HG03066 (cell line): ENCODE measurements around the gene RAMP1.
"Not testable (repeated sequence)": the region's sequence is repeated elsewhere in the genome, so short reads cannot be mapped to it uniquely, and the experiment has no call there.

Experiments
- ATAC-seq: cut with Tn5 transposase; IDR thresholded peaks from one replicate; pipeline ENCODE4 v1.9.1; 2021; ENCODE audit warnings: low read depth; ENCODE audit not compliant: unreplicated experiment

RAMP1 gene

DNA sequence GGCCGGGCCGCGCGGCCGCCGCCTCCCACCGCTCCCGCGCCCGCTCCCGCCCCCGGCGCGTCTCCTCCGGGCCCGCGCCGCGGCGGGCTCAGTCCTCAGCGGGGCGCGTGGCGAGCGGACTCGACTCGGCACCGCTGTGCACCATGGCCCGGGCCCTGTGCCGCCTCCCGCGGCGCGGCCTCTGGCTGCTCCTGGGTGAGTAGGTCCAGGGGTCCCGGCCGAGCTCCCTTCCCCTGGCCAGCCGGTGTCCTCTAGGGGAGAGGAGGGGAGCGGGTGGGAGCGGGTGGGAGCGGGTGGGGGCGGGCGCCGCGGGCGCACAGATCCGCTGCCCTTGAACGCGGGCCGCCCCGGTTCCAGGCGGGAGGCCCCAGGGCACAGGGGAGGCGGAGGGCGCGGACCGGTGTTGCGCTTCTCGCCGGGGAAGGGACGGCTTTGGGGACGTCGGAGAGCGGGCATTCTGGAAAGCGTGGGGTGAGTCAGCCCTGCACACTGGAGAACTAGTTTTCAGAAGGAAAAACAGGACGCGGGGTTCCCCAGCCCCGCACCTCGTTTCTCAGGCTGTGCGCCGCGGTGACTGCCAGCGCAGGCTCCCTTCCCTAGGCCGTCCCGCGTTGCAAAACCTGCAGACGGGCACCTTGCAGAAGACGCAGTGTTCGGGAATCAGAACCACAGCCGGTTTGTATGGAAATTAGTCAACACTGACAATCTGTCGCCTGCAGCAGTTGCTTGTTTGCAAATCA, at the start of gene RAMP1:
TSS of gene RAMP1 (plus strand) at position 91 of the 740 bp plus-strand sequence. CDS start at position 144, 53 bp downstream.
- ATAC-seq, result no peak

GRCh38 chr2:237815637-237816036, 43.8 kb upstream of the RAMP1 start:
- no peak for ATAC-seq

GRCh38 chr2:237816531-237816930, 42.9 kb upstream of the RAMP1 start:
- no peak for ATAC-seq

DNA sequence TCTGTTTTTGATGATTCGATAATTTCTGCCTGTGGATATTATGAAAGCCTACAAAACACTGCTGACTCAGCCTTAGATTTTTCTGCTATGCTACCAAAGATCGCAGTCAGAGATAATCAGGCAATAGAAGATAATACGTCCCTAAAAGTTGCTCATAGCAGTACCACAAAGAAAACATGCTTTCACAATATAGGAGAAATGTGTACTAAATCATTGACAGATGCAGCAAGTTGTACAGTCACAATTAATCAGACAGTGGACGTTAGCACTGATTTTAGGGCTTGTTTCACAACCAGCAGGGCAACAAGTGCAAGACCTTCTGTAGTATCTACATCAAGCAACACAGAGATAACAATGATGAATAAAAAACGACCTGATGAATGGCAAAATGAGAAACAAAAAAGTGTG, 41.4 kb upstream of the RAMP1 start:
- no peak for ATAC-seq

DNA sequence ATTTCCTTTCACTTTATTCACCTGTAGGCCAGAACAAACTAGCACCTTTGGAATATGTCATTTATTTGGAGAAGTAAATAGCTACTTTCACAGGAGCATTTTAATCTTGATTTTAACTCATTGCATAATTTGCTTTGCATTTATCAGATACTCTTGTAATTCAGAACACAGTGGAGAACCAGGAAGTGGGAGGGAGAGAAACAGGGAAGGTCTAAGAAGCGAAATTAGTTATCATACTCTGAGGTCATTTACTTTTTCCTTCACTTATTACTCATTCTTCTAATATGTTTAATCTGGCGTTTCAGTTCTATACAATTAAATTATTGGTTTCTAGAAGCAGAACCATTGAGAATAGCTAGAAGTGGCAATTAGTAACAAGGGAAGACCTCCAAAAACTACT, 40.2 kb upstream of the RAMP1 start:
- ATAC-seq, result no peak

GRCh38 chr2:237820421-237820820, 39.0 kb upstream of the RAMP1 start:
- ATAC-seq, result no peak

GRCh38 chr2:237823544-237823943, 35.9 kb upstream of the RAMP1 start:
- no peak for ATAC-seq

DNA sequence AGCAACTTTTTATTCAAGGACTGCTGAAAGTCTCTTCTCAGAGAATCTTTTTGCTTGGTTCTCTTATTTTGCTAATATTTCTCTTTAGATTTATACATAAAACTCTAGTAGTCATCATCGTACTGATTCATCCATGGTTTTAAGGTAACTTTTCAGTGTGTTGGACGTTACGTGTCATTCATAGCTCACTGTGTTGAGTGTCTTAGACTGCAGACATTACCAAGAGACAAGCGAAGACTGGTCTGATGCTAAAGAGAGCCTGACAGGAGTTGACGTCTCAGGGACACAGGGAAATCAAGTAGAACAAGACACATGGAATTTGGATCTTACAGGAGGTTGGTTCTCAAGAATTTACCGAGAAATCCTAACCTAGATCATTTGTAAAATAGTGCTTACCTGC, 35.3 kb upstream of the RAMP1 start:
- ATAC-seq, result no peak

GRCh38 chr2:237827421-237827987, 31.9 kb upstream of the RAMP1 start:
- no peak for ATAC-seq

- no peak for ATAC-seq
These were observed 28.9 kb upstream of the RAMP1 start for GRCh38 chr2:237830522-237830921.

DNA sequence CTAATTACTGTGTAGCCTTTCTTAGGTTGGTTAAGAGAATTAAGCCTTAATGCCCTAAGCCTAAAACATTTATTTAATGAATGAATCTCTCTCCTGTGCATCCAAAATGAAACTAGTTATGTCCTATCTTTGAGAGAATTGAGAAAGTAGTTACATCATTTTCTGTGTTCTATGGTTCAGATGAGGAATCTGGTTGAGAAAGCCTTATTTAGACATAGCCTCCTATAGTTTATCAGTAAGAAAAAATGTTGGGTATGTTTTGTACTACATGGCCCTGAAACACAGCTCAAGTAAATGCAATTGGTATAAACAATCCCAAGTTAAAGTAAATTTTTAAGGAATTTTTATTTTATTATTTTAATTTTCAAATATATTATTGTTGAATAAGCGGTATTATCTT, 25.9 kb upstream of the RAMP1 start:
- no peak for ATAC-seq

DNA sequence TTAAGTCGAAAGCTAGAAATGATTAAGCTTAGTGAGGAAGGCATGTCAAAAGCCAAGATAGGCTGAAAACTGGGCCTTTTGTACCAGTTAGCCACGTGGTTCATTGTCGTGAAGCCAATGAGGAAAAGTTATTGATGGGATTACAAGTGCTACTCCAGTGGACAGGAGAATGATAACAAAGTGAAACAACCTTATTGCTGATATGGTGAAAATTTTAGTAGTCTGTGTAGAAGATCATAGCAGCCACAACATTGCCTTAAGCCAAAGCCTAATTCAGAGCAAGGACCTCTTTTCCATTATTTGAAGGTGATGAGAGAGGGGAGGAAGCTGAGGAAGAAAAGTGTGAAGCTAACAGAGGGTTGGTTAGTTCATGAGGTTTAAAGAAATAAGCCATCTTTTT, 24.1 kb upstream of the RAMP1 start:
- ATAC-seq, result no peak

DNA sequence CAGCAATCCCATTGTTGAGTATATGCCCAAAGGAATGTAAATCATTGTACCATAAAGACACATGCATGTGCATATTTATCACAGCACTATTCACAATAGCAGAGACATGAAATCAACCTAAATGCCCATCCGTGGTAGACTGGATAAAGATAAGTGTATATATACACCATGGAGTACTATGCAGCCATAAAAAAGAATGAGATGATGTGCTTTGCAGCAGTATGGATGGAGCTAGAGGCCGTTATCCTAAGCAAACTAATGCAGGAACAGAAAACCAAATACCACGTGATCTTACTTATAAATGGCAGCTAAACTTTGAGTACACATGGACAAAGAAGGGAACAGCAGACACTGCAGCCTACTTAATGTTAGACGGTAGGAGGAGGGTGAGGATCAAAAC, 18.4 kb upstream of the RAMP1 start:
- no peak for ATAC-seq

DNA sequence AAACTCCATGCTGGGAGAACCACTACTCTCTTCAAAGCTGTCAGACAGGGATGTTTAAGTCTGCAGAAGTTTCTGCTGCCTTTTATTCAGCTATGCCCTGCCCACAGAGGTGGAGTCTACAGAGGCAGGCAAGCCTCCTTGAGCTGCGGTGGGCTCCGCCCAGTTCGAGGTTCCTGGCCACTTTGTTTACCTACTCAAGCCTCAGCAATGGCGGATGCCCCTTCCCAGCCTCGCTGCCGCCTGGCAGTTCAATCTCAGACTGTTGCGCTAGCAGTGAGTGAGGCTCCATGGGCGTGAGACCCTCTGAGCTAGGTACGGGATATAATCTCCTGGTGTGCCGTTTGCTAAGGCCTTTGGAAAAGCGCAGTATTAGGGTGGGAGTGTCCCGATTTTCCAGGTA, 10.5 kb upstream of the RAMP1 start:
- not testable (repeated sequence) for ATAC-seq

DNA sequence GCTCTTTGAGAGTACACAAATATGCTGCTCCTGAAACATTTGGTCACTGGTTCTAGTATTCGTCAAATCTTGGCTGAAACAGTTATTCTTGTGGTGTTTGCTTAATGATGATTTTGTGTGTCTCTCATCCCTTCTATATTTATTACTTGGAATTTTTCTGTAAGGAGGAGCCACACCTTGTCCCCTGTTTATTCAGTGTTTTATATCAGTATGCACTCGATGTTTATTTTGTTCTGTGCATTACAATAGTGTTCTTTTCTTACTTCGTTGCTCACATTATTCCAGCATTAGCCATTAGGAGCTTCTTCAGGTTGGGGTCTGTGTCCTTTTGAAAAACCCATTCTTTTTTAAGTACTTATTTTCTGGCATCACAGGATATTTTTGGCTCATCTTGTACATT, 5.1 kb upstream of the RAMP1 start:
- ATAC-seq, result no peak

DNA sequence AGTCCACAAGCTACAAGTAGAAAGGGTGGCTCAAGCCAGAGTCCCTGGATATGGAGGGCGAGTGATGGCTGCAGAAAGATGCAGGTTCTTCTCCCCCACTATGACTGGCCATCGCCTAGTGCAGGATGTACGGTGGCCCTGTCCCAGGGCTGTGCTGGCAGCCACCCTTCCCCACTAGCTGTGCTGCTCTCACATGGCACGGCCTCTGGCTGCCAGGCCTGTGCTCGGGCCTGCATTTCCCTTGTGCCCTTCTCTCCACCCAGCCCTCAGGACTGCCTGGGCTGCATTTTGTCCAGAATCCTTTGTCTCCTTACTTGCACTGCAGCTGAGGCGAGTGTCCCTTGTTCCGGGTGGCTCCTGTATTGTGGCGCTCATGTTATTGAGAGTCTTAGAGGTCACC, 1.6 kb upstream of the RAMP1 start:
- ATAC-seq, result no peak

- ATAC-seq, result peak; percentile 56
These were observed 935 bp upstream of the RAMP1 start for GRCh38 chr2:237858294-237859081.

DNA sequence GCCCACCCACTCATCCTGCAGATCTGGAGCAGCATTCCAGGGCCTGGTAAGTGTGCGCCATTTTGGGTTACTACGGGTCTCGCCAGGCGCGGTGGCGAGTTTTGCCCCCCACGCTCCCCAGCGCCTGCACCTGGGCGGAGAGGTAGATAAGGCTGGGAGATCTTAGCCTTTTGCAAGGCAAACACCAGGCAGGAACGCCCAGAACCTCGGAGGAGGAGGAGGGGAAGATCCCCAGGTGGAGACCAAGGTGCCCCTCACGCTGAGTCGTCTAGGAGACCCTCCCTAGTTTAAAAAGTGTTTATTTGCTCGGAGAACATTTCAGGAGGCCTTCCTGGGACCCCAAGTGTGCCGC, 365 bp upstream of the RAMP1 start:
- no peak for ATAC-seq

DNA sequence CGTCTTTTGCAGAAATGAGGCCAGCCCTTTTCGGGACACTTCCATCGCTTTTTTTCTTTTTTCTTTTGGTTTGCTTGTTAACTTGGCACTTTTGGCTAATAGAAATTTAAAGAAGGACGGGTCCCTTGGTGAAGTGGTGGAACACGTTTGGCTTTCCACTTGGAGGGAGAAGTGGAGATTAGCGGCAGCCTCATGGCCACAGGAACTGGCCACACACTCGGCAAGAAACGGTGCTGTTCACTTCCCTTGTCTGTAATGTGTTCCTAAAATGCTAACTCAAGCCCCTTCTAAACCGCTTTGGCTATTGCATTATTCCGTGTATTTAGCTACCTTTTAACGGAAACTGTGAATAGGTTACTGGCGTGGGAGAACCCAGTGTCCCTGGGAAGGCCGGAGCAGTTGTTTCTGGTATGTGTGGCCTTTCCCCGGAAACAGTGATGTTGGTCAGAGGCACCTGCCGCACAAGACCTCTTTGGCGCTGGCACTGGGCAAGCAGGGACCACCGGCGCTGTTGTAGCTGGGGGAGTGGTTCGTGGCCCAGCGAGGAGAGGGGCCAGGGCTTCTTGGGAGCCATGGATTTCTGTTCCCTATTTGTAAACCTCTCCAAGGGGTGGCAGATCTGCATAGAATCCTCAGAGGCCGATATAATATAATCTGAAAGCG, 981 bp downstream of the RAMP1 start:
- ATAC-seq, result no peak

GRCh38 chr2:237861875-237862527, 2.6 kb downstream of the RAMP1 start:
- no peak for ATAC-seq

DNA sequence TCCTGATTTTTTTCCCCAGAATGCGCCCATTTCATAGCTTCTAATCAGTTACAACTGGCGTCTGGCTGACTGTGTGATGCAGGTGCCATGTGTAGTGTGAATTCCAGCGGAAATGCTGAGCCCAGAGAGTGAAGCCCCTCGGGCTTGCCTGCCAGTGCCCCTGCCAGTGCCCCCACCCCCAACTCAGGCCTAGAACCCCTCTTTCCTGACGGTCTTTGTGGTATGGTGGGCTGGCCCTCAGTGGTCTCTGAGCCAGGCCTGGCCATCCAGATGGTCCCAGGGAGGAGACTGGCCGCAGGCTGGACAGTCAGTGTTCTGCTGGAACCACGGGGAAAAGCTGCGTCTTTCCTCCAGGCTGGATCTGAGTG, 3.1 kb downstream of the RAMP1 start:
- no peak for ATAC-seq
